Endothelial cell of hepatic sinusoid (primary cell): Measurements from ENCODE around the gene AOPEP.
"Not testable (repeated sequence)": the region's sequence is repeated elsewhere in the genome, so short reads cannot be mapped to it uniquely, and the experiment has no call there.

Experiments used
- in situ Hi-C: cut with HindIII; loops from 2 replicates; pipeline ENCODE4 v1.10.0; 2017; ENCODE audit warnings: low sequenced_read_pairs

Gene AOPEP

GRCh38 chr9:94945197-94946144 lies 219.0 kb downstream of the AOPEP start:
- in situ Hi-C loops, result loop anchor here (5.0 kb wide), 1 partner anchor 78 kb away; no protein-coding TSS in a partner anchor

- in situ Hi-C loops, result loop anchor here (5.0 kb wide), 1 partner anchor 79 kb away; no protein-coding TSS in a partner anchor
Observed at GRCh38 chr9:94946256-94946655, 219.8 kb downstream of the AOPEP start.

GRCh38 chr9:94948567-94949235 lies 222.2 kb downstream of the AOPEP start:
- in situ Hi-C loops, result loop anchor here (5.0 kb wide), 1 partner anchor 81 kb away; no protein-coding TSS in a partner anchor

GRCh38 chr9:94949370-94949769 lies 222.9 kb downstream of the AOPEP start:
- in situ Hi-C loops, result loop anchor here (5.0 kb wide), 1 partner anchor 82 kb away; no protein-coding TSS in a partner anchor

- in situ Hi-C loops, result no loop called here
Observed at GRCh38 chr9:94950040-94950578, 223.6 kb downstream of the AOPEP start.

GRCh38 chr9:94950579-94951323 lies 224.3 kb downstream of the AOPEP start:
- in situ Hi-C loops, result no loop called here

- in situ Hi-C loops, result no loop called here
Observed at GRCh38 chr9:94951324-94952135, 225.0 kb downstream of the AOPEP start.

- in situ Hi-C loops, result no loop called here
Observed at GRCh38 chr9:94952565-94953373, 226.3 kb downstream of the AOPEP start.

GRCh38 chr9:94956731-94957130 lies 230.2 kb downstream of the AOPEP start:
- in situ Hi-C loops, result no loop called here

GRCh38 chr9:94960964-94961363 lies 234.5 kb downstream of the AOPEP start:
- in situ Hi-C loops, result no loop called here

GRCh38 chr9:94961870-94962269 lies 235.4 kb downstream of the AOPEP start:
- in situ Hi-C loops, result no loop called here

- in situ Hi-C loops, result not testable (repeated sequence)
Observed at GRCh38 chr9:94965631-94966030, 239.1 kb downstream of the AOPEP start.

GRCh38 chr9:94966046-94966445 lies 239.5 kb downstream of the AOPEP start:
- in situ Hi-C loops, result not testable (repeated sequence)

- in situ Hi-C loops, result no loop called here
Observed at GRCh38 chr9:94967482-94967881, 241.0 kb downstream of the AOPEP start.

- in situ Hi-C loops, result no loop called here
Observed at GRCh38 chr9:94971378-94972131, 245.1 kb downstream of the AOPEP start.

GRCh38 chr9:94973451-94973941 lies 247.0 kb downstream of the AOPEP start:
- in situ Hi-C loops, result no loop called here

- in situ Hi-C loops, result no loop called here
Observed at GRCh38 chr9:94974154-94974879, 247.8 kb downstream of the AOPEP start.

GRCh38 chr9:94975480-94975879 lies 249.0 kb downstream of the AOPEP start:
- in situ Hi-C loops, result no loop called here
